ENCODE results near the gene PTPRN2. TPM values are rescaled to one million over a fixed set of nuclear protein-coding genes. Genes with fewer than 3 reads are reported as not detected.

The PTPRN2 gene
- polyA plus RNA-seq, 1 of the 3 experiments (the other 2 are of a cell fraction) = 4.0 TPM

DNA sequence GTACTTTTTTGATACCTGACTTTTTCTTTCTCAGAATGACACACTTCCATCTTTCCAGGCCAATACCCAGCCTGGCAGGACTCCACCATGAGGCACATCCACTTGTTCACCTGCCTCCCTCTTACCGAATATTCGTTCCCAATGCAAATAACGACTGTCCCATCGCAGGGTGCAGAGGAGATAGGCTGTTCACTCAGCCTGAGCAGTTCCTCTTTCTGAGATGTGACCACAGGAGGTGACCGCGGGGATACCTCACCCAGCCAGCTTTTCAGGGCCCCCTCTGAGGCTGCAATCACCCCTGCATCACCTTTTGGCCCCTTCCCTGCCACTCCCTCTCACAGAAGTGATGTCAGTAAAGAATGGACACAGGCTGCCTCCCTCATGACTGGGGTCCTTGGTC lies 28.3 kb downstream of the PTPRN2 start:
- POLR2A ChIA-PET = no interaction called here
- CTCF ChIA-PET = no interaction called here
- peaks cover 3% of the 10 kb centered on the region; the same call in 1 of the 2 replicates for H3K9me3 ChIP-seq
- H3K27me3 ChIP-seq (ENCODE audit: insufficient read depth) = no peaks in the 10 kb centered on the region
- WGBS (ENCODE audit: low lambda C conversion rate) = 48% methylated on average over 6 of the region's 6 CpGs
- no peaks in the 10 kb centered on the region for H4K20me1 ChIP-seq (ENCODE audit: insufficient read depth)
- no peak overlapping the region for H3K9ac ChIP-seq
- peaks cover 0 to 5% of the 10 kb centered on the region in 2 experiments; a peak in 1 of 4 replicates for H3K4me1 ChIP-seq (ENCODE audit: control insufficient read depth in 1 of 2, insufficient read depth in 2 of 2, low read depth in 1 of 2, low read length in 1 of 2)
- H3K79me2 ChIP-seq (ENCODE audit: insufficient read depth) = no peaks in the 10 kb centered on the region
- DNase-seq = no peak
- H3K4me3 ChIP-seq (ENCODE audit: low read depth in 2 of 2, low read length in 1 of 2) = no peak overlapping the region
- no peak overlapping the region for H3K4me2 ChIP-seq
- no peaks in the 10 kb centered on the region for H3K36me3 ChIP-seq (replicated peaks in 1 of 2; ENCODE audit: control insufficient read depth in 1 of 2, insufficient read depth in 2 of 2, low read length in 1 of 2)
- no peak overlapping the region for H2AFZ ChIP-seq (ENCODE audit: low read depth)
- H3K9me2 ChIP-seq = no peaks in the 10 kb centered on the region
- H3F3A ChIP-seq (replicated peaks; ENCODE audit: insufficient read depth) = no peaks in the 10 kb centered on the region
- H3K27ac ChIP-seq (ENCODE audit: low read depth in 2 of 2, low read length in 1 of 2) = no peak overlapping the region
- no peak for TF ChIP-seq GATA2 (CRISPR knock-in tag; IDR thresholded peaks at IDR 0.05)
- no peak for TF ChIP-seq EP300 (IDR thresholded peaks at IDR 0.05; ENCODE audit: borderline replicate concordance in 1 of 2, low read depth in 1 of 2, low read length in 1 of 2)
- TF ChIP-seq, protein P1, sequence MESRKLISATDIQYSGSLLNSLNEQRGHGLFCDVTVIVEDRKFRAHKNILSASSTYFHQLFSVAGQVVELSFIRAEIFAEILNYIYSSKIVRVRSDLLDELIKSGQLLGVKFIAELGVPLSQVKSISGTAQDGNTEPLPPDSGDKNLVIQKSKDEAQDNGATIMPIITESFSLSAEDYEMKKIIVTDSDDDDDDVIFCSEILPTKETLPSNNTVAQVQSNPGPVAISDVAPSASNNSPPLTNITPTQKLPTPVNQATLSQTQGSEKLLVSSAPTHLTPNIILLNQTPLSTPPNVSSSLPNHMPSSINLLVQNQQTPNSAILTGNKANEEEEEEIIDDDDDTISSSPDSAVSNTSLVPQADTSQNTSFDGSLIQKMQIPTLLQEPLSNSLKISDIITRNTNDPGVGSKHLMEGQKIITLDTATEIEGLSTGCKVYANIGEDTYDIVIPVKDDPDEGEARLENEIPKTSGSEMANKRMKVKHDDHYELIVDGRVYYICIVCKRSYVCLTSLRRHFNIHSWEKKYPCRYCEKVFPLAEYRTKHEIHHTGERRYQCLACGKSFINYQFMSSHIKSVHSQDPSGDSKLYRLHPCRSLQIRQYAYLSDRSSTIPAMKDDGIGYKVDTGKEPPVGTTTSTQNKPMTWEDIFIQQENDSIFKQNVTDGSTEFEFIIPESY (IDR thresholded peaks at IDR 0.05; ENCODE audit: borderline replicate concordance, low read depth) = no peak
- no peak for TF ChIP-seq GABPA (IDR thresholded peaks at IDR 0.05; ENCODE audit: low read depth)
- TF ChIP-seq RXRA (IDR thresholded peaks at IDR 0.05; ENCODE audit: borderline replicate concordance, low read depth) = no peak
- TF ChIP-seq CHD2 (IDR thresholded peaks at IDR 0.05; ENCODE audit: low read length, partially characterized antibody) = no peak
- TF ChIP-seq TAF1 (IDR thresholded peaks at IDR 0.05; ENCODE audit: borderline replicate concordance, low read depth, low read length) = no peak
- no peak for TF ChIP-seq MEF2A (IDR thresholded peaks at IDR 0.05; ENCODE audit: borderline replicate concordance, low read depth)
- no peak for TF ChIP-seq FOSL2 (IDR thresholded peaks at IDR 0.05; ENCODE audit: borderline replicate concordance, low read depth)

DNA sequence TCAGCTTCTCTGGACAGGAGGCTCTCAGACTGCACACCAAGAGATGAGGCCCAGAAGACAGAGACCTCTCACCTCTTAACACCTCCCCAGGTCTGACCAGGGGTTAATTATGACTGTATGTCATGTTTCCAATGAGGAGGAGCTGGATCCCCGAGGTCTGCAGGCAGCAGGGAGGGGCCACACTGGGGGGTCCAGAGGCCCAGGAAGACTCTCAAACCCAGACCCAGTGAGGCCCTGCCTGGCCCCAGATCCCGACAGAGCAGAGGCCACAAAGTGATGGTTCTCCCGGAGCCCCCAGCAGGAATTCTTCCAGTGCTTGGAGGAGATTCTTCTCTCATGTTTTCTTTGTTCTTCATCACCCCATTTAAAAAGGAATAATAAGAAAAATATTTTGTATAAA lies 28.8 kb downstream of the PTPRN2 start:
- no peak for DNase-seq
- no peak overlapping the region for H2AFZ ChIP-seq (ENCODE audit: low read depth)
- H3K4me2 ChIP-seq = no peak overlapping the region
- H3K27ac ChIP-seq (ENCODE audit: low read depth in 2 of 2, low read length in 1 of 2) = no peak overlapping the region
- no peak overlapping the region for H3K9ac ChIP-seq
- H3K27me3 ChIP-seq (ENCODE audit: insufficient read depth) = no peaks in the 10 kb centered on the region
- 22% methylated on average over 3 of the region's 3 CpGs for WGBS (ENCODE audit: low lambda C conversion rate)
- no peaks in the 10 kb centered on the region for H3F3A ChIP-seq (replicated peaks; ENCODE audit: insufficient read depth)
- no peaks in the 10 kb centered on the region for H3K36me3 ChIP-seq (replicated peaks in 1 of 2; ENCODE audit: control insufficient read depth in 1 of 2, insufficient read depth in 2 of 2, low read length in 1 of 2)
- peaks cover 3% of the 10 kb centered on the region; the same call in 1 of the 2 replicates for H3K9me3 ChIP-seq
- H3K4me1 ChIP-seq (ENCODE audit: control insufficient read depth in 1 of 2, insufficient read depth in 2 of 2, low read depth in 1 of 2, low read length in 1 of 2) = peaks cover 0 to 2% of the 10 kb centered on the region in 2 experiments; a peak in 1 of 4 replicates
- no peaks in the 10 kb centered on the region for H3K9me2 ChIP-seq
- no peaks in the 10 kb centered on the region for H4K20me1 ChIP-seq (ENCODE audit: insufficient read depth)
- no peak overlapping the region for H3K4me3 ChIP-seq (ENCODE audit: low read depth in 2 of 2, low read length in 1 of 2)
- ChIA-PET POLR2A (no interaction called here), CTCF (no interaction called here)
- no peaks in the 10 kb centered on the region for H3K79me2 ChIP-seq (ENCODE audit: insufficient read depth)
- TF ChIP-seq FOSL2 (IDR thresholded peaks at IDR 0.05; ENCODE audit: borderline replicate concordance, low read depth) (no peak), EP300 (IDR thresholded peaks at IDR 0.05; ENCODE audit: borderline replicate concordance in 1 of 2, low read depth in 1 of 2, low read length in 1 of 2) (no peak)

DNA sequence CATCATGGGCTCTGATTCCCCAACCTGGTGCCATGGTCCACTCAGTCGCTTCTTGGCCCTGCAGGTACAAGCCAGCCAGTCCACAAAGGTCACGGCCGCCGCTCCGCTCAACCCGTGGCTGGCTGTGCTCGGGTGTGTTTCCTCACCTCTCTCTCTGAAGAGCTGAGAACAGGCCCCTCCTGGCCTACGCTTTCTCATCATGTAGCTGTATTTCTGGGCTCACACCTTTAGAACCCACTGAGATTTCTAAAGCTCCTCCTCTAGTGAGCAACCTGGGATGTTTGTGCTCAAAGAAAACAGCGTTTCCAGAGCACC lies 30.2 kb downstream of the PTPRN2 start:
- Histone ChIP-seq H3K4me2 (no peak overlapping the region), H3K9me3 (peaks cover 3% of the 10 kb centered on the region; the same call in 1 of the 2 replicates), H3K9ac (no peak overlapping the region), H2AFZ (ENCODE audit: low read depth) (no peak overlapping the region), H3K27me3 (ENCODE audit: insufficient read depth) (no peaks in the 10 kb centered on the region), H4K20me1 (ENCODE audit: insufficient read depth) (no peaks in the 10 kb centered on the region), H3K79me2 (ENCODE audit: insufficient read depth) (no peaks in the 10 kb centered on the region), H3K27ac (ENCODE audit: low read depth in 2 of 2, low read length in 1 of 2) (no peak overlapping the region), H3K4me3 (ENCODE audit: low read depth in 2 of 2, low read length in 1 of 2) (no peak overlapping the region), H3K4me1 (ENCODE audit: control insufficient read depth in 1 of 2, insufficient read depth in 2 of 2, low read depth in 1 of 2, low read length in 1 of 2) (peaks cover 0 to 2% of the 10 kb centered on the region in 2 experiments; a peak in 1 of 4 replicates), H3K9me2 (no peaks in the 10 kb centered on the region), H3F3A (replicated peaks; ENCODE audit: insufficient read depth) (no peaks in the 10 kb centered on the region), H3K36me3 (replicated peaks in 1 of 2; ENCODE audit: control insufficient read depth in 1 of 2, insufficient read depth in 2 of 2, low read length in 1 of 2) (no peaks in the 10 kb centered on the region)
- DNase-seq = no peak
- ChIA-PET POLR2A (no interaction called here), CTCF (interaction anchor here (0.7 kb wide), 2 partner anchors 14 to 15 kb away, joined by 3 to 4 read pairs; no protein-coding TSS in a partner anchor)
- WGBS (ENCODE audit: low lambda C conversion rate) = 53% methylated on average over 9 of the region's 9 CpGs
- TF ChIP-seq NFIC (IDR thresholded peaks at IDR 0.05; ENCODE audit: borderline replicate concordance) = no peak
- no peak for TF ChIP-seq SIN3A (IDR thresholded peaks at IDR 0.05; ENCODE audit: borderline replicate concordance, low read depth, low read length)
- no peak for TF ChIP-seq GABPA (IDR thresholded peaks at IDR 0.05; ENCODE audit: low read depth)
- TF ChIP-seq EP300 (IDR thresholded peaks at IDR 0.05; ENCODE audit: borderline replicate concordance in 1 of 2, low read depth in 1 of 2, low read length in 1 of 2) = no peak
- TF ChIP-seq RFX5 (IDR thresholded peaks at IDR 0.05; ENCODE audit: low read length) = no peak
- TF ChIP-seq GATA2 (CRISPR knock-in tag; IDR thresholded peaks at IDR 0.05) = no peak
- no peak for TF ChIP-seq TEAD4 (IDR thresholded peaks at IDR 0.05; ENCODE audit: borderline replicate concordance, insufficient read depth)
- TF ChIP-seq, protein P1 (IDR thresholded peaks at IDR 0.05; ENCODE audit: borderline replicate concordance, low read depth) = no peak
- TF ChIP-seq, protein P2, sequence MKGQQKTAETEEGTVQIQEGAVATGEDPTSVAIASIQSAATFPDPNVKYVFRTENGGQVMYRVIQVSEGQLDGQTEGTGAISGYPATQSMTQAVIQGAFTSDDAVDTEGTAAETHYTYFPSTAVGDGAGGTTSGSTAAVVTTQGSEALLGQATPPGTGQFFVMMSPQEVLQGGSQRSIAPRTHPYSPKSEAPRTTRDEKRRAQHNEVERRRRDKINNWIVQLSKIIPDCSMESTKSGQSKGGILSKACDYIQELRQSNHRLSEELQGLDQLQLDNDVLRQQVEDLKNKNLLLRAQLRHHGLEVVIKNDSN (IDR thresholded peaks at IDR 0.05; ENCODE audit: borderline replicate concordance, low read depth) = no peak
- TF ChIP-seq FOXM1 (IDR thresholded peaks at IDR 0.05; ENCODE audit: low read depth) = no peak
- no peak for TF ChIP-seq ELF1 (IDR thresholded peaks at IDR 0.05)
- no peak for TF ChIP-seq SMC3 (IDR thresholded peaks at IDR 0.05; ENCODE audit: low read depth, low read length)
- no peak for TF ChIP-seq FOXJ3 (CRISPR knock-in tag; IDR thresholded peaks at IDR 0.05)
